GM23338 (cell line): ENCODE data around the gene RPRML. TPM values are rescaled to one million over a fixed set of nuclear protein-coding genes. Genes with fewer than 3 reads are reported as not detected.

Experiments used
- ATAC-seq: fragments of 200-7000 bp; cut with Tn5 transposase; 3 replicates; pipeline ENCODE4 v1.9.1; 2020
- DNase-seq: peaks from one replicate; pipeline ENCODE4 v3.0.0-alpha.2; 2015; ENCODE audit warnings: low spot score
- H2AFZ ChIP-seq: fragments of 200-600 bp; sonication (generic); 2 replicates; pipeline ENCODE4 v1.8.0; 2016; ENCODE audit warnings: antibody characterized with exemption, mild to moderate bottlenecking, moderate library complexity
- H3F3A ChIP-seq: fragments of 200-600 bp; sonication (generic); replicated peaks from 2 replicates; pipeline ENCODE4 v1.8.0; 2017; ENCODE audit warnings: antibody characterized with exemption, mixed run types, low read depth
- H3K27ac ChIP-seq: fragments of 200-600 bp; sonication (generic); 2 replicates; pipeline ENCODE4 v1.6.1; 2016; ENCODE audit warnings: low read depth
- H3K27me3 ChIP-seq: fragments of 200-600 bp; sonication (generic); 2 replicates; pipeline ENCODE4 v1.8.0; 2016; ENCODE audit warnings: mild to moderate bottlenecking, mixed run types, moderate library complexity; ENCODE audit not compliant: insufficient read depth
- H3K36me3 ChIP-seq: fragments of 200-600 bp; sonication (generic); 2 replicates; pipeline ENCODE4 v1.8.0; 2016; ENCODE audit warnings: mild to moderate bottlenecking; ENCODE audit not compliant: insufficient read depth
- H3K4me1 ChIP-seq: fragments of 200-600 bp; sonication (generic); 2 replicates; pipeline ENCODE4 v1.8.0; 2016; ENCODE audit warnings: mild to moderate bottlenecking, moderate library complexity; ENCODE audit not compliant: insufficient read depth
- H3K4me2 ChIP-seq: fragments of 200-600 bp; sonication (generic); 2 replicates; pipeline ENCODE4 v1.7.1; 2017; ENCODE audit warnings: mixed run types
- H3K4me3 ChIP-seq: fragments of 200-600 bp; sonication (generic); 2 replicates; pipeline ENCODE4 v1.6.1; 2016; ENCODE audit warnings: mixed run types
- H3K79me2 ChIP-seq: fragments of 200-600 bp; sonication (generic); replicated peaks from 2 replicates; pipeline ENCODE4 v1.8.0; 2017; ENCODE audit warnings: mild to moderate bottlenecking; ENCODE audit not compliant: insufficient read depth
- H3K9me2 ChIP-seq: fragments of 200-600 bp; sonication (generic); 2 replicates; pipeline ENCODE4 v1.8.0; 2017; ENCODE audit not compliant: insufficient read depth
- H4K20me1 ChIP-seq: fragments of 200-600 bp; sonication (generic); replicated peaks from 2 replicates; pipeline ENCODE4 v1.8.0; 2017; ENCODE audit warnings: mild to moderate bottlenecking; ENCODE audit not compliant: insufficient read depth
- H3K27ac Mint-ChIP-seq: 2 replicates; pipeline ENCODE4 v1.8.0; 2020; ENCODE audit warnings: inconsistent platforms, mild to moderate bottlenecking, moderate library complexity, mixed read lengths
- H3K27me3 Mint-ChIP-seq: 3 replicates; pipeline ENCODE4 v1.8.0; 2022; ENCODE audit warnings: low read depth, mild to moderate bottlenecking, moderate library complexity, mixed read lengths, inconsistent platforms; ENCODE audit not compliant: insufficient read depth, poor library complexity
- H3K36me3 Mint-ChIP-seq: 3 replicates; pipeline ENCODE4 v1.8.0; 2021; ENCODE audit warnings: low read depth, mild to moderate bottlenecking, inconsistent platforms, moderate library complexity, mixed read lengths
- H3K4me1 Mint-ChIP-seq: 3 replicates; pipeline ENCODE4 v1.8.0; 2020; ENCODE audit warnings: mild to moderate bottlenecking, inconsistent platforms, mixed read lengths
- H3K4me3 Mint-ChIP-seq: 3 replicates; pipeline ENCODE4 v1.8.0; 2021; ENCODE audit warnings: moderate library complexity, mild to moderate bottlenecking, inconsistent platforms, mixed read lengths
- H3K9me3 Mint-ChIP-seq: 3 replicates; pipeline ENCODE4 v1.8.0; 2020; ENCODE audit warnings: moderate library complexity, mild to moderate bottlenecking, inconsistent platforms, mixed read lengths
- CREB1 ChIP-seq: fragments of 250-450 bp; sonication (Bioruptor Pico); IDR thresholded peaks from 2 replicates; pipeline ENCODE4 v1.5.0; 2020; ENCODE audit warnings: low read depth, mild to moderate bottlenecking, moderate library complexity
- CTCF ChIP-seq, 2 experiments: fragments of 200-600 bp in 1 of 2; sonication (generic) in 1 of 2; conservative IDR thresholded peaks; 2 replicates each; pipeline versions ENCODE4 v1.5.1 to v1.6.1; 2016 to 2017; ENCODE audit warnings: antibody characterized with exemption in 2 of 2, low read depth in 2 of 2, mild to moderate bottlenecking in 2 of 2, moderate library complexity in 1 of 2
- ETS1 ChIP-seq: IDR thresholded peaks from 2 replicates; pipeline ENCODE4 v1.6.1; 2016; ENCODE audit warnings: antibody characterized with exemption
- EZH2 ChIP-seq: fragments of 200-600 bp; sonication (generic); IDR thresholded peaks from one replicate; pipeline ENCODE4 v1.8.0; 2017; ENCODE audit warnings: antibody characterized with exemption, mild to moderate bottlenecking, low read depth; ENCODE audit not compliant: unreplicated experiment
- EZH2phosphoT487 ChIP-seq: fragments of 200-600 bp; sonication (generic); IDR thresholded peaks from one replicate; pipeline ENCODE4 v1.8.1; 2018; ENCODE audit warnings: antibody characterized with exemption; ENCODE audit not compliant: unreplicated experiment
- JUNB ChIP-seq: IDR thresholded peaks from one replicate; pipeline ENCODE4 v1.6.1; 2016; ENCODE audit warnings: antibody characterized with exemption; ENCODE audit not compliant: unreplicated experiment
- NANOG ChIP-seq: IDR thresholded peaks from 2 replicates; pipeline ENCODE4 v1.6.1; 2016; ENCODE audit warnings: antibody characterized with exemption, borderline replicate concordance
- REST ChIP-seq: IDR thresholded peaks from one replicate; pipeline ENCODE4 v1.6.1; 2018; ENCODE audit warnings: antibody characterized with exemption; ENCODE audit not compliant: unreplicated experiment
- STAT1 ChIP-seq: IDR thresholded peaks from one replicate; pipeline ENCODE4 v1.6.1; 2016; ENCODE audit warnings: antibody characterized with exemption; ENCODE audit not compliant: unreplicated experiment
- ZNF114 ChIP-seq: fragments of 250-450 bp; sonication (Bioruptor Pico); IDR thresholded peaks from 2 replicates; pipeline ENCODE4 v1.5.0; 2020; ENCODE audit warnings: mild to moderate bottlenecking, moderate library complexity
- ZNF331 ChIP-seq: fragments of 250-450 bp; sonication (Bioruptor Pico); IDR thresholded peaks from 2 replicates; pipeline ENCODE4 v1.5.0; 2020; ENCODE audit warnings: low read depth, mild to moderate bottlenecking, moderate library complexity
- ZNF462 ChIP-seq: fragments of 250-450 bp; sonication (Bioruptor Pico); IDR thresholded peaks from 2 replicates; pipeline ENCODE4 v1.5.0; 2020; ENCODE audit warnings: mild to moderate bottlenecking, moderate library complexity
- polyA plus RNA-seq: library from polyadenylated mRNA; unstranded; fragments of >200 nt; fragmentation: Nextera tagmentation; extraction: Ambion mirVana; gene quantifications from 2 replicates; pipeline ENCODE4 v1.2.1, GENCODE V29; 2016
- total RNA-seq: library from RNA; depleted of rRNA; stranded (reverse); fragments of >200 nt; shearing (Covaris generic); gene quantifications from 2 replicates; pipeline ENCODE4 v1.2.3, GENCODE V29; 2014

Gene RPRML
- total and polyA plus RNA-seq, 2 experiments from 2014 or later, result 2.1 to 16.4 TPM

GRCh38 chr17:46984892-46985291, 5.8 kb upstream of the RPRML start:
- Mint-ChIP-seq H3K4me1 (peaks cover 21% of the 10 kb centered on the region), H3K27me3 (peaks cover 19% of the 10 kb centered on the region), H3K9me3 (no peaks in the 10 kb centered on the region), H3K27ac (no peak overlapping the region), H3K4me3 (no peak overlapping the region), H3K36me3 (no peaks in the 10 kb centered on the region)
- H3K4me2 ChIP-seq, result no peak overlapping the region
- H3F3A ChIP-seq, result no peaks in the 10 kb centered on the region
- no peak overlapping the region for H3K4me3 ChIP-seq
- H3K9me2 ChIP-seq, result 0 out of 2 replicates have a peak, but pooled peaks cover 3% of the 10 kb centered on the region
- no peaks in the 10 kb centered on the region for H3K36me3 ChIP-seq
- peaks cover 21% of the 10 kb centered on the region for H3K4me1 ChIP-seq
- no peak overlapping the region for H3K27ac ChIP-seq
- H3K27me3 ChIP-seq, result peaks cover 5% of the 10 kb centered on the region
- H3K79me2 ChIP-seq, result no peaks in the 10 kb centered on the region
- DNase-seq (no peak), ATAC-seq (no peak)
- H4K20me1 ChIP-seq, result no peaks in the 10 kb centered on the region
- no peak overlapping the region for H2AFZ ChIP-seq
- TF ChIP-seq EZH2phosphoT487, result no peak
- no peak for TF ChIP-seq CTCF (conservative IDR thresholded peaks at IDR 0.05; ENCODE audit: low read depth in 2 of 2)
- no peak for TF ChIP-seq REST
- TF ChIP-seq NANOG, result no peak
- no peak for TF ChIP-seq ZNF462
- TF ChIP-seq ETS1, result no peak
- no peak for TF ChIP-seq JUNB
- no peak for TF ChIP-seq CREB1
- no peak for TF ChIP-seq ZNF331 (CRISPR knock-in tag)
- TF ChIP-seq EZH2, result no peak
- TF ChIP-seq ZNF114 (CRISPR knock-in tag), result no peak
- no peak for TF ChIP-seq STAT1
